Smooth muscle cell (in vitro differentiated cells): ENCODE results near the gene ELF1. TPM values are rescaled to one million over a fixed set of nuclear protein-coding genes. Genes with fewer than 3 reads are reported as not detected.
"Not testable (repeated sequence)": the region's sequence is repeated elsewhere in the genome, so short reads cannot be mapped to it uniquely, and the experiment has no call there.

Experiments used
- DNase-seq: peaks from one replicate; lab custom pipeline; 2025; ENCODE audit not compliant: unreplicated experiment; lab: John Stamatoyannopoulos, UW
- H2AFZ ChIP-seq: fragments of 200-600 bp; sonication (generic); 2 replicates; pipeline ENCODE4 v1.6.0; 2016; ENCODE audit warnings: antibody characterized with exemption, low read depth, mild to moderate bottlenecking
- H3F3A ChIP-seq: fragments of 200-600 bp; sonication (generic); 2 replicates; pipeline ENCODE4 v1.6.0; 2017; ENCODE audit warnings: antibody characterized with exemption, low read depth
- H3K27ac ChIP-seq: fragments of 200-600 bp; sonication (generic); 2 replicates; pipeline ENCODE4 v1.5.1; 2016; ENCODE audit warnings: low read depth, mild to moderate bottlenecking
- H3K27me3 ChIP-seq: fragments of 200-600 bp; sonication (generic); 2 replicates; pipeline ENCODE4 v1.6.1; 2016; ENCODE audit warnings: low read depth, mild to moderate bottlenecking
- H3K36me3 ChIP-seq: fragments of 200-600 bp; sonication (generic); 2 replicates; pipeline ENCODE4 v1.5.1; 2016; ENCODE audit warnings: low read depth
- H3K4me1 ChIP-seq: fragments of 200-600 bp; sonication (generic); 2 replicates; pipeline ENCODE4 v1.5.1; 2016; ENCODE audit warnings: low read depth
- H3K4me2 ChIP-seq: fragments of 200-600 bp; sonication (generic); 2 replicates; pipeline ENCODE4 v1.6.0; 2016; ENCODE audit warnings: mild to moderate bottlenecking
- H3K4me3 ChIP-seq: fragments of 200-600 bp; sonication (generic); 2 replicates; pipeline ENCODE4 v1.5.1; 2016; ENCODE audit warnings: mild to moderate bottlenecking
- H3K79me2 ChIP-seq: fragments of 200-600 bp; sonication (generic); 2 replicates; pipeline ENCODE4 v1.6.0; 2016; ENCODE audit warnings: low read depth, mild to moderate bottlenecking
- H3K9ac ChIP-seq: fragments of 200-600 bp; sonication (generic); 2 replicates; pipeline ENCODE4 v1.6.0; 2016; ENCODE audit warnings: low read depth
- H3K9me3 ChIP-seq: fragments of 200-600 bp; sonication (generic); replicated peaks from 2 replicates; pipeline ENCODE4 v1.5.1; 2016; ENCODE audit warnings: low read depth
- H4K20me1 ChIP-seq: fragments of 200-600 bp; sonication (generic); 2 replicates; pipeline ENCODE4 v1.6.0; 2016; ENCODE audit warnings: low read depth
- WGBS: methylation state at CpG from one replicate; pipeline ENCODE4 v1.1.7; 2016; ENCODE audit warnings: low lambda C conversion rate; 5-methylcytosine and 5-hydroxymethylcytosine counted together
- polyA plus RNA-seq: library from polyadenylated mRNA; unstranded; fragments of >200 nt; fragmentation: Nextera tagmentation; extraction: Ambion mirVana; gene quantifications from 2 replicates; pipeline ENCODE4 v1.2.1, GENCODE V29; 2016
- total RNA-seq: library from RNA; depleted of rRNA; stranded (reverse); fragments of >200 nt; gene quantifications from 2 replicates; pipeline ENCODE4 v1.2.3, GENCODE V29; 2014
- TF ChIP-seq, protein P1 (sequence below): fragments of 200-600 bp; sonication (generic); IDR thresholded peaks from 2 replicates; pipeline ENCODE4 v1.5.1; 2017; ENCODE audit warnings: borderline replicate concordance, mild to moderate bottlenecking, antibody characterized with exemption; ENCODE audit not compliant: insufficient read depth, poor library complexity, severe bottlenecking

The ELF1 gene
- total and polyA plus RNA-seq, 2 experiments from 2014 or later = 21.2 to 53.1 TPM

DNA sequence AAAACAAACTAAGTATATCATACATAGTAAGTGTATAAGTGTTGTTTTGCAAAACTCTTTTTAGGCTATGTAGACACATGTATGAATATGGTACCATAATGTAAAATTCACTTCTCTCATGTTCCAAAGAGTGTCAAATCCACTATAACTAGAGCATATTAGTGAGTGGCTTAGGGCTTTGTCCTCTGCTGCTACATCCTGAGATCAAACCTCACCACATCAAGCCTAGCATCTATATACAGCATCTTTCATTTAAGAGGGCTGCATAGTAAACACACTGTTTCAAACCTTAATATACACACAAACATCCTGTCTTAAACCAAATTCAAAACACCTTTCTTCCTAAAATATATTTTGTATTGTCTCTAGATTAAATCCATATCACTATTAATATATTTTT lies 38.7 kb downstream of the ELF1 start:
- no peak overlapping the region for H3K9ac ChIP-seq
- H3K4me1 ChIP-seq = peaks cover 5% of the 10 kb centered on the region
- H3K9me3 ChIP-seq = no peaks in the 10 kb centered on the region
- H3K27me3 ChIP-seq = no peaks in the 10 kb centered on the region
- no peak overlapping the region for H2AFZ ChIP-seq
- no peak for DNase-seq
- no peak overlapping the region for H3K4me3 ChIP-seq
- H3K79me2 ChIP-seq = peaks cover 97% of the 10 kb centered on the region
- TF ChIP-seq, protein P1, sequence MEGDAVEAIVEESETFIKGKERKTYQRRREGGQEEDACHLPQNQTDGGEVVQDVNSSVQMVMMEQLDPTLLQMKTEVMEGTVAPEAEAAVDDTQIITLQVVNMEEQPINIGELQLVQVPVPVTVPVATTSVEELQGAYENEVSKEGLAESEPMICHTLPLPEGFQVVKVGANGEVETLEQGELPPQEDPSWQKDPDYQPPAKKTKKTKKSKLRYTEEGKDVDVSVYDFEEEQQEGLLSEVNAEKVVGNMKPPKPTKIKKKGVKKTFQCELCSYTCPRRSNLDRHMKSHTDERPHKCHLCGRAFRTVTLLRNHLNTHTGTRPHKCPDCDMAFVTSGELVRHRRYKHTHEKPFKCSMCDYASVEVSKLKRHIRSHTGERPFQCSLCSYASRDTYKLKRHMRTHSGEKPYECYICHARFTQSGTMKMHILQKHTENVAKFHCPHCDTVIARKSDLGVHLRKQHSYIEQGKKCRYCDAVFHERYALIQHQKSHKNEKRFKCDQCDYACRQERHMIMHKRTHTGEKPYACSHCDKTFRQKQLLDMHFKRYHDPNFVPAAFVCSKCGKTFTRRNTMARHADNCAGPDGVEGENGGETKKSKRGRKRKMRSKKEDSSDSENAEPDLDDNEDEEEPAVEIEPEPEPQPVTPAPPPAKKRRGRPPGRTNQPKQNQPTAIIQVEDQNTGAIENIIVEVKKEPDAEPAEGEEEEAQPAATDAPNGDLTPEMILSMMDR = no peak
- peaks cover 6% of the 10 kb centered on the region for H3F3A ChIP-seq
- no peak overlapping the region for H3K4me2 ChIP-seq
- H3K36me3 ChIP-seq = no peaks in the 10 kb centered on the region
- H4K20me1 ChIP-seq = peaks cover 36% of the 10 kb centered on the region
- H3K27ac ChIP-seq = no peak overlapping the region

GRCh38 chr13:40979232-40979631 lies 39.9 kb downstream of the ELF1 start:
- DNase-seq = no peak
- TF ChIP-seq, protein P1 = no peak
- H3K4me1 ChIP-seq = peaks cover 9% of the 10 kb centered on the region
- peaks cover 48% of the 10 kb centered on the region for H4K20me1 ChIP-seq
- H3K79me2 ChIP-seq = peaks cover 97% of the 10 kb centered on the region
- H3K4me2 ChIP-seq = no peak overlapping the region
- H3F3A ChIP-seq = peaks cover 6% of the 10 kb centered on the region
- 97% methylated on average over 3 of the region's 3 CpGs for WGBS
- no peak overlapping the region for H3K4me3 ChIP-seq
- no peak overlapping the region for H2AFZ ChIP-seq
- H3K27me3 ChIP-seq = no peaks in the 10 kb centered on the region
- no peaks in the 10 kb centered on the region for H3K36me3 ChIP-seq
- no peak overlapping the region for H3K27ac ChIP-seq
- H3K9me3 ChIP-seq = no peaks in the 10 kb centered on the region
- H3K9ac ChIP-seq = no peak overlapping the region

- 91% methylated on average over 6 of the region's 6 CpGs for WGBS
- peaks cover 97% of the 10 kb centered on the region for H3K79me2 ChIP-seq
- not testable (repeated sequence) for H3K27ac ChIP-seq, H3K4me1 ChIP-seq, H3K9me3 ChIP-seq, H3K4me2 ChIP-seq, H2AFZ ChIP-seq, DNase-seq, H3K27me3 ChIP-seq, H3F3A ChIP-seq, H3K9ac ChIP-seq, H3K36me3 ChIP-seq, H3K4me3 ChIP-seq
- peaks cover 54% of the 10 kb centered on the region for H4K20me1 ChIP-seq
These were observed 41.0 kb downstream of the ELF1 start for GRCh38 chr13:40978109-40978508.

GRCh38 chr13:40975441-40975840 lies 43.7 kb downstream of the ELF1 start:
- no peak overlapping the region for H3K9ac ChIP-seq
- H3K27me3 ChIP-seq = no peaks in the 10 kb centered on the region
- TF ChIP-seq, protein P1 = no peak
- H4K20me1 ChIP-seq = peaks cover 78% of the 10 kb centered on the region
- peaks cover 99% of the 10 kb centered on the region for H3K79me2 ChIP-seq
- no peak for DNase-seq
- H3K4me3 ChIP-seq = no peak overlapping the region
- H2AFZ ChIP-seq = no peak overlapping the region
- H3K36me3 ChIP-seq = no peaks in the 10 kb centered on the region
- H3K4me2 ChIP-seq = no peak overlapping the region
- peaks cover 5% of the 10 kb centered on the region for H3K4me1 ChIP-seq
- peak overlapping the region; percentile 6 for H3K27ac ChIP-seq
- H3K9me3 ChIP-seq = no peaks in the 10 kb centered on the region
- no peaks in the 10 kb centered on the region for H3F3A ChIP-seq
